MG63 (cell line): ENCODE measurements around the gene RAB35. TPM values are rescaled to one million over a fixed set of nuclear protein-coding genes. Genes with fewer than 3 reads are reported as not detected.

ENCODE experiments used
- DNase-seq: peaks from one replicate; pipeline ENCODE4 v3.0.0-alpha.2; 2020
- H3K27me3 ChIP-seq: fragments of 250-450 bp; sonication (Bioruptor Pico); 2 replicates; pipeline ENCODE4 v1.5.1; 2020; ENCODE audit warnings: mild to moderate bottlenecking, moderate library complexity
- H3K36me3 ChIP-seq: fragments of 250-450 bp; sonication (Bioruptor Pico); 2 replicates; pipeline ENCODE4 v1.5.1; 2020; ENCODE audit warnings: mild to moderate bottlenecking, moderate library complexity
- H3K4me3 ChIP-seq: fragments of 250-450 bp; sonication (Bioruptor Pico); 2 replicates; pipeline ENCODE4 v1.5.1; 2020; ENCODE audit warnings: mild to moderate bottlenecking, moderate library complexity
- H3K9me3 ChIP-seq: fragments of 250-450 bp; sonication (Bioruptor Pico); 2 replicates; pipeline ENCODE4 v1.5.1; 2020; ENCODE audit warnings: mild to moderate bottlenecking, moderate library complexity
- total RNA-seq: library from RNA; depleted of rRNA; stranded (reverse); fragments of >200 nt; shearing (Covaris generic); gene quantifications from 2 replicates; pipeline ENCODE4 v1.2.3, GENCODE V29; 2014; ENCODE audit warnings: low replicate concordance

Gene RAB35
- total RNA-seq, 1 experiment from 2014 or later: 57.1 TPM

- Histone ChIP-seq H3K27me3 (no peaks in the 10 kb centered on the region), H3K4me3 (peak overlapping the region; percentile 98), H3K9me3 (no peaks in the 10 kb centered on the region), H3K36me3 (peaks cover 30% of the 10 kb centered on the region)
- no peak for DNase-seq
Observed at GRCh38 chr12:120117961-120118320, 1.4 kb upstream of the RAB35 start.

- Histone ChIP-seq H3K4me3 (peak overlapping the region; percentile 98), H3K36me3 (peaks cover 30% of the 10 kb centered on the region), H3K27me3 (no peaks in the 10 kb centered on the region), H3K9me3 (no peaks in the 10 kb centered on the region)
- DNase-seq: peak; percentile 91
Observed at GRCh38 chr12:120116792-120117651, 469 bp upstream of the RAB35 start.

- peak; percentile 57 for DNase-seq
- Histone ChIP-seq H3K4me3 (peak overlapping the region; percentile 98), H3K36me3 (peaks cover 30% of the 10 kb centered on the region), H3K27me3 (no peaks in the 10 kb centered on the region), H3K9me3 (no peaks in the 10 kb centered on the region)
Observed at GRCh38 chr12:120115692-120116440, 687 bp downstream of the RAB35 start.

GRCh38 chr12:120115066-120115465, 1.5 kb downstream of the RAB35 start:
- Histone ChIP-seq H3K36me3 (peaks cover 30% of the 10 kb centered on the region), H3K9me3 (no peaks in the 10 kb centered on the region), H3K4me3 (peak overlapping the region; percentile 98), H3K27me3 (no peaks in the 10 kb centered on the region)
- no peak for DNase-seq

GRCh38 chr12:120110550-120111501, 5.7 kb downstream of the RAB35 start:
- Histone ChIP-seq H3K36me3 (peaks cover 37% of the 10 kb centered on the region), H3K9me3 (no peaks in the 10 kb centered on the region), H3K4me3 (no peak overlapping the region), H3K27me3 (no peaks in the 10 kb centered on the region)
- no peak for DNase-seq

- Histone ChIP-seq H3K36me3 (peaks cover 28% of the 10 kb centered on the region), H3K4me3 (no peak overlapping the region), H3K9me3 (no peaks in the 10 kb centered on the region), H3K27me3 (no peaks in the 10 kb centered on the region)
- no peak for DNase-seq
Observed at GRCh38 chr12:120109570-120110267, 6.8 kb downstream of the RAB35 start.

- Histone ChIP-seq H3K4me3 (no peak overlapping the region), H3K9me3 (no peaks in the 10 kb centered on the region), H3K36me3 (peaks cover 27% of the 10 kb centered on the region), H3K27me3 (no peaks in the 10 kb centered on the region)
- no peak for DNase-seq
Observed at GRCh38 chr12:120106151-120106550, 10.4 kb downstream of the RAB35 start.

GRCh38 chr12:120103371-120103770, 13.2 kb downstream of the RAB35 start:
- H3K27me3 ChIP-seq: no peaks in the 10 kb centered on the region
- no peak overlapping the region for H3K4me3 ChIP-seq
- DNase-seq: no peak
- H3K9me3 ChIP-seq: no peaks in the 10 kb centered on the region
- peaks cover 36% of the 10 kb centered on the region for H3K36me3 ChIP-seq

- Histone ChIP-seq H3K9me3 (no peaks in the 10 kb centered on the region), H3K36me3 (peaks cover 40% of the 10 kb centered on the region), H3K27me3 (no peaks in the 10 kb centered on the region), H3K4me3 (no peak overlapping the region)
- DNase-seq: no peak
Observed at GRCh38 chr12:120103044-120103338, 13.6 kb downstream of the RAB35 start.

GRCh38 chr12:120102189-120103043, 14.1 kb downstream of the RAB35 start:
- no peak overlapping the region for H3K4me3 ChIP-seq
- H3K27me3 ChIP-seq: no peaks in the 10 kb centered on the region
- peaks cover 41% of the 10 kb centered on the region for H3K36me3 ChIP-seq
- no peaks in the 10 kb centered on the region for H3K9me3 ChIP-seq
- no peak for DNase-seq

- Histone ChIP-seq H3K4me3 (no peak overlapping the region), H3K36me3 (peaks cover 40% of the 10 kb centered on the region)
- DNase-seq: no peak
Observed at GRCh38 chr12:120101617-120102016, 14.9 kb downstream of the RAB35 start.

GRCh38 chr12:120101182-120101581, 15.4 kb downstream of the RAB35 start:
- peaks cover 44% of the 10 kb centered on the region for H3K36me3 ChIP-seq
- no peak overlapping the region for H3K4me3 ChIP-seq
- no peaks in the 10 kb centered on the region for H3K27me3 ChIP-seq
- H3K9me3 ChIP-seq: no peaks in the 10 kb centered on the region
- no peak for DNase-seq

More at GRCh38 chr12:120101617-120102016, 14.9 kb downstream of the RAB35 start:
- Histone ChIP-seq H3K27me3 (no peaks in the 10 kb centered on the region), H3K9me3 (no peaks in the 10 kb centered on the region)

GRCh38 chr12:120100630-120101029, 15.9 kb downstream of the RAB35 start:
- H3K4me3 ChIP-seq: no peak overlapping the region
- H3K36me3 ChIP-seq: peaks cover 47% of the 10 kb centered on the region
- H3K27me3 ChIP-seq: no peaks in the 10 kb centered on the region
- H3K9me3 ChIP-seq: no peaks in the 10 kb centered on the region
- DNase-seq: no peak

- no peak for DNase-seq
- Histone ChIP-seq H3K4me3 (no peak overlapping the region), H3K9me3 (no peaks in the 10 kb centered on the region), H3K36me3 (peaks cover 47% of the 10 kb centered on the region), H3K27me3 (no peaks in the 10 kb centered on the region)
Observed at GRCh38 chr12:120099738-120100137, 16.8 kb downstream of the RAB35 start.

- Histone ChIP-seq H3K9me3 (no peaks in the 10 kb centered on the region), H3K4me3 (no peak overlapping the region), H3K27me3 (no peaks in the 10 kb centered on the region), H3K36me3 (peaks cover 51% of the 10 kb centered on the region)
- no peak for DNase-seq
Observed at GRCh38 chr12:120098756-120099470, 17.6 kb downstream of the RAB35 start.
